K562 (cell line): Measurements from ENCODE around the gene EYA2. TPM values are rescaled to one million over a fixed set of nuclear protein-coding genes. Genes with fewer than 3 reads are reported as not detected.

Experiments
- ATAC-seq: fragments of 200-7000 bp; cut with Tn5 transposase; 3 replicates; pipeline ENCODE4 v1.9.1; 2020; ENCODE audit warnings: moderate library complexity
- BruUV-seq: library from RNA; stranded (reverse); fragments of 400-500 nt; replicated peaks from 2 replicates; lab custom pipeline; 2021; lab: Mats Ljungman, UMichigan
- CTCF ChIA-PET: fragments of 300-600 bp; formaldehyde crosslinking; extraction: SDS; loops from one replicate; lab custom pipeline; 2021; ENCODE audit warnings: low intra/inter-chr PET ratio; lab: Yijun Ruan, JAX
- POLR2A ChIA-PET: fragments of 300-600, 350-650 bp; sonication (Branson Sonifier 250); formaldehyde crosslinking; extraction: SDS; loops from one replicate; lab custom pipeline; 2021; ENCODE audit warnings: antibody characterized with exemption, inconsistent platforms; lab: Yijun Ruan, JAX
- DNase-seq, 4 experiments: peaks; one replicate each; pipeline versions ENCODE4 v3.0.0 to v3.0.0-alpha.2; 2011 to 2018; ENCODE audit warnings: low spot score in 3 of 4, mixed read lengths in 3 of 4; ENCODE audit errors: extremely low read depth in 1 of 4
- FAIRE-seq: peaks from 2 replicates; lab custom pipeline; 2011; peaks lifted over from hg19 to GRCh38; lab: Jason Lieb, UNC
- H2AFZ ChIP-seq: 2 replicates; pipeline ENCODE4 v1.6.0; 2011; ENCODE audit warnings: low read depth, low read length, control low read depth, inconsistent platforms
- H3K27ac ChIP-seq: fragments of 200-600 bp; 3 replicates; pipeline ENCODE4 v1.8.0; 2011; ENCODE audit warnings: low read depth, mild to moderate bottlenecking, control low read depth, inconsistent platforms, low read length, moderate library complexity, mixed read lengths; ENCODE audit errors: extremely low read depth
- H3K27me3 ChIP-seq, 2 experiments: fragments of 300-600 bp in 1 of 2; 2 replicates in 1 of 2; 3 replicates in 1 of 2; pipeline versions ENCODE4 v1.6.0 to v1.8.0; 2011; ENCODE audit warnings: inconsistent platforms in 2 of 2, low read length in 2 of 2, mild to moderate bottlenecking in 1 of 2, mixed read lengths in 1 of 2, moderate library complexity in 1 of 2; ENCODE audit not compliant: control insufficient read depth in 2 of 2, insufficient read depth in 2 of 2
- H3K36me3 ChIP-seq: fragments of 300-600 bp; 3 replicates; pipeline ENCODE4 v1.8.0; 2011; ENCODE audit warnings: mild to moderate bottlenecking, low read length, inconsistent platforms; ENCODE audit not compliant: control insufficient read depth, insufficient read depth
- H3K4me1 ChIP-seq, 2 experiments: fragments of 200-600 bp in 1 of 2; replicated peaks in 1 of 2; 2 replicates in 1 of 2; 3 replicates in 1 of 2; pipeline versions ENCODE4 v1.5.1 to v1.8.0; 2011; ENCODE audit warnings: inconsistent platforms in 2 of 2, low read length in 2 of 2, mild to moderate bottlenecking in 1 of 2, mixed read lengths in 1 of 2, moderate library complexity in 1 of 2; ENCODE audit not compliant: control insufficient read depth in 2 of 2, insufficient read depth in 2 of 2
- H3K4me2 ChIP-seq: 2 replicates; pipeline ENCODE4 v1.6.1; 2011; ENCODE audit warnings: low read length, control low read depth, inconsistent platforms, mixed read lengths; ENCODE audit not compliant: insufficient read depth
- H3K4me3 ChIP-seq: fragments of 200-600 bp; sonication (generic), shearing (Covaris generic); 2 replicates; pipeline ENCODE4 v1.5.1; 2016; ENCODE audit warnings: control low read depth, inconsistent platforms
- H3K79me2 ChIP-seq: fragments of 200-600 bp; 3 replicates; pipeline ENCODE4 v1.8.0; 2011; ENCODE audit warnings: low read length, inconsistent platforms; ENCODE audit not compliant: control insufficient read depth, insufficient read depth
- H3K9ac ChIP-seq, 2 experiments: 2 replicates each; pipeline versions ENCODE4 v1.6.0 to v1.6.1; 2011; ENCODE audit warnings: low read depth in 2 of 2, low read length in 2 of 2, control low read depth in 1 of 2, inconsistent platforms in 1 of 2, mild to moderate bottlenecking in 1 of 2, mixed read lengths in 1 of 2; ENCODE audit not compliant: insufficient read depth in 1 of 2
- H3K9me1 ChIP-seq: one replicate; pipeline ENCODE4 v1.6.0; 2011; ENCODE audit warnings: inconsistent platforms, mild to moderate bottlenecking, low read length, moderate library complexity; ENCODE audit not compliant: control insufficient read depth, insufficient read depth
- H3K9me3 ChIP-seq: replicated peaks from 2 replicates; pipeline ENCODE4 v1.5.1; 2011; ENCODE audit warnings: low read depth, low read length, inconsistent platforms; ENCODE audit not compliant: control insufficient read depth, insufficient read depth
- H4K20me1 ChIP-seq: replicated peaks from 2 replicates; pipeline ENCODE4 v1.6.1; 2011; ENCODE audit warnings: low read length, inconsistent platforms, mixed read lengths; ENCODE audit not compliant: control insufficient read depth, insufficient read depth
- BDP1 ChIP-seq: IDR thresholded peaks from 3 replicates; pipeline ENCODE4 v1.6.1; 2011; ENCODE audit not compliant: insufficient read length, insufficient read depth
- EP400 ChIP-seq: fragments of 450-650 bp; IDR thresholded peaks from 2 replicates; pipeline ENCODE4 v1.6.1; 2017; ENCODE audit warnings: antibody characterized with exemption, mild to moderate bottlenecking, moderate library complexity
- EZH2 ChIP-seq: IDR thresholded peaks from 2 replicates; pipeline ENCODE4 v1.6.1; 2012; ENCODE audit warnings: low read depth, mild to moderate bottlenecking, inconsistent platforms, low read length, borderline replicate concordance
- MAFG ChIP-seq: fragments of 450-650 bp; conservative IDR thresholded peaks from 2 replicates; pipeline ENCODE4 v1.6.1; 2016; ENCODE audit warnings: missing genetic modification characterization, missing compliant biosample characterization
- SMAD4 ChIP-seq: fragments of 250-450 bp; sonication (Bioruptor Pico); conservative IDR thresholded peaks from 2 replicates; pipeline ENCODE4 v1.8.0; 2021; ENCODE audit warnings: inconsistent platforms, mild to moderate bottlenecking, moderate library complexity
- SMARCE1 ChIP-seq: fragments of 450-650 bp; IDR thresholded peaks from 2 replicates; pipeline ENCODE4 v1.7.1; 2016; ENCODE audit warnings: mild to moderate bottlenecking
- YBX1 ChIP-seq: fragments of 450-650 bp; IDR thresholded peaks from 2 replicates; pipeline ENCODE4 v1.7.1; 2016; ENCODE audit warnings: mild to moderate bottlenecking
- WGBS: fragments of 100-300 bp; shearing (Covaris generic); methylation state at CpG from one replicate; pipeline ENCODE4 v1.1.6; 2016; ENCODE audit warnings: low coverage, mixed read lengths; ENCODE audit not compliant: insufficient coverage; ENCODE audit errors: missing lambda C conversion rate; 5-methylcytosine and 5-hydroxymethylcytosine counted together
- in situ Hi-C: fragments of 300-500 bp; cut with MboI; formaldehyde crosslinking; loops from 4 replicates; pipeline ENCODE4 v1.15.0; 2018; ENCODE audit warnings: inconsistent platforms, mixed read lengths
- intact Hi-C: fragments of 100-400 bp; cut with micrococcal nuclease; formaldehyde crosslinking; loops from 2 replicates; pipeline ENCODE4 v1.14.2; 2022
- polyA plus RNA-seq, 8 experiments: library from polyadenylated mRNA; depleted of rRNA in 4 of 8; stranded (reverse) in 5 of 8; unstranded in 3 of 8; fragments of >200 nt; fragmentation: Nextera tagmentation in 2 of 8; fragmentation: Illumina TruSeq in 1 of 8; extraction: Ambion mirVana in 2 of 8; extraction: Trizol in 1 of 8; gene quantifications; 2 replicates each; pipeline versions ENCODE4 v1.2.1 to v1.2.3, GENCODE V29; 2011 to 2014; ENCODE audit warnings: inconsistent platforms in 1 of 8, missing spikeins in 1 of 8
- total RNA-seq, 7 experiments: library from RNA; depleted of rRNA in 6 of 7; stranded (reverse); fragments of >200 nt in 6 of 7; fragmentation: Illumina TruSeq in 2 of 7; extraction: Trizol in 2 of 7; gene quantifications; 2 replicates each; pipeline versions ENCODE4 v1.2.1 to v1.2.3, GENCODE V29; 2011 to 2021; ENCODE audit warnings: low replicate concordance in 1 of 7
- TF ChIP-seq, protein P1 (sequence below): fragments of 250-450 bp; sonication (Bioruptor Pico); IDR thresholded peaks from 2 replicates; pipeline ENCODE4 v1.4.0; 2020; ENCODE audit warnings: borderline replicate concordance
- TF ChIP-seq, protein P2 (sequence below): sonication (generic); formaldehyde crosslinking; IDR thresholded peaks from 2 replicates; pipeline ENCODE4 v1.8.0; 2022; ENCODE audit warnings: missing genetic modification reagents, mild to moderate bottlenecking, moderate library complexity, borderline replicate concordance
- TF ChIP-seq, protein P3 (sequence below): fragments of 250-450 bp; sonication (Bioruptor Pico); IDR thresholded peaks from 2 replicates; pipeline ENCODE4 v1.5.0; 2021; ENCODE audit warnings: mild to moderate bottlenecking, moderate library complexity

The EYA2 gene
- total and polyA plus RNA-seq, 9 of the 15 experiments (the other 6 are each of a cell fraction or from before 2014, with no cell fraction given) = 0.03 TPM; not detected in 8

DNA sequence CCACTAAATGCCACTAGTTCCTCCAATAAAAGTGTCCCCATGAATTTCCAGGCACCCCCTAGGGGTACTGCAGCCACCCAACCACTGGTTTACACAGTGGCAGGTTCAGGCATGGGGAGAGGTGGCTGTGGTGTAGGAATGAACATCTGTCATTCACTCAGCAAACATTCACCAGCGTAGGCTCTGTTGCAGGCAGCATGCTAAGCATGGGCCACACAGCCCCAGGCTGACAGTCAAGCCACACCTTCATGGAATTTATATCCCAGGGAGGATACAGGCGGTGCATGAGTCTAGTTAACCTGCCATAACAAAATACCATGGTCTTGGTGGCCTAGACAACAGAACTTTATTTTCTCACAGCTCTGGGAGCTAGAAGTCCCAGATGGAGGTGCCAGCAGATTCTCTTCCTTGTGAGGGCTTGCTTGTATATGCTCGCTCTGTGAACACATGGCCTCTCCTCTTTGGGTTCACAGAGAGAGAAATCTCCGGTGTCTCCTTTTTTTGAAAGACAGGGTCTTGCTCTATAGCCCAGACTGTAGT is 135.7 kb downstream of the EYA2 start:
- Histone ChIP-seq H3K9me1 (no peaks in the 10 kb centered on the region), H3K36me3 (no peaks in the 10 kb centered on the region), H3K9ac (no peak overlapping the region), H3K27me3 (peaks cover 0 to 24% of the 10 kb centered on the region in 2 experiments; a peak in 1 of 5 replicates), H3K27ac (no peak overlapping the region), H3K4me3 (no peak overlapping the region), H3K4me2 (no peak overlapping the region), H3K4me1 (no peaks in the 10 kb centered on the region), H4K20me1 (no peaks in the 10 kb centered on the region), H2AFZ (no peak overlapping the region), H3K79me2 (no peaks in the 10 kb centered on the region), H3K9me3 (no peaks in the 10 kb centered on the region)
- in situ Hi-C loops = no loop called here
- POLR2A ChIA-PET = no interaction called here
- WGBS = 2% methylated on average over 4 of the region's 4 CpGs
- DNase-seq (no peak), FAIRE-seq (no peak), ATAC-seq (no peak)
- CTCF ChIA-PET = no interaction called here
- no TSS peak for BruUV-seq
- intact Hi-C loops = no loop called here
- TF ChIP-seq EP400 (no peak), EZH2 (no peak), SMARCE1 (no peak), BDP1 (no peak), YBX1 (no peak), SMAD4 (CRISPR knock-in tag) (no peak), MAFG (tag) (no peak)
- TF ChIP-seq, protein P1, sequence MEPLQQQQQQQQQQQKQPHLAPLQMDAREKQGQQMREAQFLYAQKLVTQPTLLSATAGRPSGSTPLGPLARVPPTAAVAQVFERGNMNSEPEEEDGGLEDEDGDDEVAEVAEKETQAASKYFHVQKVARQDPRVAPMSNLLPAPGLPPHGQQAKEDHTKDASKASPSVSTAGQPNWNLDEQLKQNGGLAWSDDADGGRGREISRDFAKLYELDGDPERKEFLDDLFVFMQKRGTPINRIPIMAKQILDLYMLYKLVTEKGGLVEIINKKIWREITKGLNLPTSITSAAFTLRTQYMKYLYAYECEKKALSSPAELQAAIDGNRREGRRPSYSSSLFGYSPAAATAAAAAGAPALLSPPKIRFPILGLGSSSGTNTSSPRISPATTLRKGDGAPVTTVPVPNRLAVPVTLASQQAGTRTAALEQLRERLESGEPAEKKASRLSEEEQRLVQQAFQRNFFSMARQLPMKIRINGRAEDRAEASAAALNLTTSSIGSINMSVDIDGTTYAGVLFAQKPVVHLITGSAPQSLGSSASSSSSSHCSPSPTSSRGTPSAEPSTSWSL (CRISPR knock-in tag) = no peak
- TF ChIP-seq, protein P2, sequence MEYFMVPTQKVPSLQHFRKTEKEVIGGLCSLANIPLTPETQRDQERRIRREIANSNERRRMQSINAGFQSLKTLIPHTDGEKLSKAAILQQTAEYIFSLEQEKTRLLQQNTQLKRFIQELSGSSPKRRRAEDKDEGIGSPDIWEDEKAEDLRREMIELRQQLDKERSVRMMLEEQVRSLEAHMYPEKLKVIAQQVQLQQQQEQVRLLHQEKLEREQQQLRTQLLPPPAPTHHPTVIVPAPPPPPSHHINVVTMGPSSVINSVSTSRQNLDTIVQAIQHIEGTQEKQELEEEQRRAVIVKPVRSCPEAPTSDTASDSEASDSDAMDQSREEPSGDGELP (CRISPR knock-in tag) = no peak
- TF ChIP-seq, protein P3, sequence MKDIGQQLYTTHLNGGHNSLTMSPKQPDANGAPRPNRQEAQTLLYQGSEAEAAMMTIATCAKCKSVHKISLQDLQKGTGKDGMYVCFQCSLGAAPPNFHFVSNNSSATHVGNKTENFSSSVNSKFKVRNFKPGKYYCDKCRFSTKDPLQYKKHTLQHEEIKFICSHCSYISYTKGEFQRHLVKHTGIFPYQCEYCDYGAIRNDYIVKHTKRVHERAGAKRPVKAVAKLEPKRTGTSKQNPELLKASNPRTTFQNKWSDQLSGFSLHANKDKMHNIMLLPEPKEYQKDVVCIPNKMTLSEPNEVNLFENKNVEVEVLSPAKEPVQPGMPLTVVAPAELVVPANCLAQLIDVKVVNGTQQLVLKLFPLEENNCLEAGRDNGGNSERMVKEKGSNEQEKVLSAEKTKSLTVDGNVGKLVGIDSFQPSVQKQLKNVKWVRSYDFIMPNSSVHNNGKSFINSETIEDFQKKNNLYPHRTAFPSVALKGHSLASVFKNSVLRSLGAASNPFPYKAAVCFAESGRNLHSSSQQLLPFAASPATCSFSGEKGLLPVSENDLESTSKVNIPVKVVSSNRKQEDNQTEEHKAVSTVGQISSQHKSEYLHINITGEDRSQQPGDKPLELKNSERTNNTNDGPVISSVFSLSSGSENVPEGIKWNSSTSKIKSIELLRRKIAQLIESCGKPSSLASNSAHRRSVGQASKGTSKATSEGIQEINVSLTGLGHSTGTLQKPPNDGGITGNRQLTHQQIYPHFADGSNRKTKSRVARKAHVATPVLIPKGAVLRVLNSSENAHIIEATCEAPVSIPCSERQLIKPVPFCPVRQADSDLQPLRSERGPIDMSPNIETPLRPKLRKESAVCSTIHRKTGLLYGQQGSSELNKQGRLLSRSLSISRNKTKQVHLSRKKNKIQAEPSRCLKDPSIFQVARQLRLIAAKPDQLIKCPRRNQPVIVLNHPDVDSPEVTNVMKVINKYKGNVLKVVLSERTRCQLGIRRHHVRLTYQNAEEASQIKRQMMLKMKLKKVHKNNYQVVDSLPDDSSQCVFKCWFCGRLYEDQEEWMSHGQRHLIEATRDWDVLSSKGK (CRISPR knock-in tag) = no peak
